ENCODE data around the gene LIX1L.

Gene LIX1L

GRCh38 chr1:145918992-145919939 is 38.6 kb downstream of the LIX1L start:
- FAIRE-seq (no peak), DNase-seq (ENCODE audit: insufficient read length) (peak; percentile 88)
- TF ChIP-seq POLR2A (IDR thresholded peaks at IDR 0.05; ENCODE audit: low read depth, low read length) (peak; percentile 46; the same call in 1 of the 2 replicates), POLR2AphosphoS5 (IDR thresholded peaks at IDR 0.05; ENCODE audit: low read depth, low read length) (no peak; the same call in 1 of the 2 replicates), TAF1 (IDR thresholded peaks at IDR 0.05; ENCODE audit: borderline replicate concordance, low read depth, low read length) (no peak)

GRCh38 chr1:145918144-145918991 is 39.4 kb downstream of the LIX1L start, which contains the start of gene PEX11B:
Gene PEX11B (minus strand): TSS chr1:145918717. CDS start chr1:145918688, 29 bp downstream.
- TF ChIP-seq TAF1 (IDR thresholded peaks at IDR 0.05; ENCODE audit: borderline replicate concordance, low read depth, low read length) (peak; percentile 89), POLR2AphosphoS5 (IDR thresholded peaks at IDR 0.05; ENCODE audit: low read depth, low read length) (peak; percentile 41; the same call in 1 of the 2 replicates), POLR2A (IDR thresholded peaks at IDR 0.05; ENCODE audit: low read depth, low read length) (peak; percentile 78)

GRCh38 chr1:145917595-145917994 is 40.2 kb downstream of the LIX1L start:
- TF ChIP-seq POLR2A (IDR thresholded peaks at IDR 0.05; ENCODE audit: low read depth, low read length) (no peak), TAF1 (IDR thresholded peaks at IDR 0.05; ENCODE audit: borderline replicate concordance, low read depth, low read length) (no peak), POLR2AphosphoS5 (IDR thresholded peaks at IDR 0.05; ENCODE audit: low read depth, low read length) (no peak)
- DNase-seq (ENCODE audit: insufficient read length): no peak
- FAIRE-seq: no peak

More at GRCh38 chr1:145918144-145918991, 39.4 kb downstream of the LIX1L start, which contains the start of gene PEX11B:
- peak; percentile 93 for FAIRE-seq
- peak; percentile 87 for DNase-seq (ENCODE audit: insufficient read length)

GRCh38 chr1:145916745-145917144 is 41.1 kb downstream of the LIX1L start:
- TF ChIP-seq POLR2AphosphoS5 (IDR thresholded peaks at IDR 0.05; ENCODE audit: low read depth, low read length) (no peak), POLR2A (IDR thresholded peaks at IDR 0.05; ENCODE audit: low read depth, low read length) (no peak), TAF1 (IDR thresholded peaks at IDR 0.05; ENCODE audit: borderline replicate concordance, low read depth, low read length) (no peak)
- DNase-seq (ENCODE audit: insufficient read length): no peak
- no peak for FAIRE-seq

- FAIRE-seq (no peak), DNase-seq (ENCODE audit: insufficient read length) (no peak)
- no peak for TF ChIP-seq POLR2AphosphoS5 (IDR thresholded peaks at IDR 0.05; ENCODE audit: low read depth, low read length)
- TF ChIP-seq TAF1 (IDR thresholded peaks at IDR 0.05; ENCODE audit: borderline replicate concordance, low read depth, low read length): no peak
- no peak for TF ChIP-seq POLR2A (IDR thresholded peaks at IDR 0.05; ENCODE audit: low read depth, low read length)
Observed at GRCh38 chr1:145912128-145912641, 45.6 kb downstream of the LIX1L start.

GRCh38 chr1:145908653-145909052 is 49.2 kb downstream of the LIX1L start:
- TF ChIP-seq POLR2A (IDR thresholded peaks at IDR 0.05; ENCODE audit: low read depth, low read length): no peak
- TF ChIP-seq TAF1 (IDR thresholded peaks at IDR 0.05; ENCODE audit: borderline replicate concordance, low read depth, low read length): no peak
- no peak for TF ChIP-seq POLR2AphosphoS5 (IDR thresholded peaks at IDR 0.05; ENCODE audit: low read depth, low read length)
- no peak for FAIRE-seq
- DNase-seq (ENCODE audit: insufficient read length): no peak

GRCh38 chr1:145906954-145907753 is 50.7 kb downstream of the LIX1L start:
- TF ChIP-seq TAF1 (IDR thresholded peaks at IDR 0.05; ENCODE audit: borderline replicate concordance, low read depth, low read length): no peak
- no peak for TF ChIP-seq POLR2AphosphoS5 (IDR thresholded peaks at IDR 0.05; ENCODE audit: low read depth, low read length)
- no peak for TF ChIP-seq POLR2A (IDR thresholded peaks at IDR 0.05; ENCODE audit: low read depth, low read length)
- DNase-seq (ENCODE audit: insufficient read length) (no peak), FAIRE-seq (no peak)

- no peak for TF ChIP-seq TAF1 (IDR thresholded peaks at IDR 0.05; ENCODE audit: borderline replicate concordance, low read depth, low read length)
- no peak for TF ChIP-seq POLR2AphosphoS5 (IDR thresholded peaks at IDR 0.05; ENCODE audit: low read depth, low read length)
- no peak for TF ChIP-seq POLR2A (IDR thresholded peaks at IDR 0.05; ENCODE audit: low read depth, low read length)
- FAIRE-seq (no peak), DNase-seq (ENCODE audit: insufficient read length) (no peak)
Observed at GRCh38 chr1:145901312-145902021, 56.4 kb downstream of the LIX1L start.

- DNase-seq (ENCODE audit: insufficient read length): no peak
- no peak for TF ChIP-seq TAF1 (IDR thresholded peaks at IDR 0.05; ENCODE audit: borderline replicate concordance, low read depth, low read length)
- no peak for TF ChIP-seq POLR2AphosphoS5 (IDR thresholded peaks at IDR 0.05; ENCODE audit: low read depth, low read length)
- no peak for FAIRE-seq
Observed at GRCh38 chr1:145898756-145899155, 59.1 kb downstream of the LIX1L start.

- no peak for FAIRE-seq
- TF ChIP-seq POLR2A (IDR thresholded peaks at IDR 0.05; ENCODE audit: low read depth, low read length) (no peak), TAF1 (IDR thresholded peaks at IDR 0.05; ENCODE audit: borderline replicate concordance, low read depth, low read length) (no peak), POLR2AphosphoS5 (IDR thresholded peaks at IDR 0.05; ENCODE audit: low read depth, low read length) (no peak)
- no peak for DNase-seq (ENCODE audit: insufficient read length)
Observed at GRCh38 chr1:145897969-145898368, 59.8 kb downstream of the LIX1L start.

Data from GM12892 (cell line).